ENCODE data around the gene AAGAB.
"Not testable (repeated sequence)": the region's sequence is repeated elsewhere in the genome, so short reads cannot be mapped to it uniquely, and the experiment has no call there.

AAGAB gene

DNA sequence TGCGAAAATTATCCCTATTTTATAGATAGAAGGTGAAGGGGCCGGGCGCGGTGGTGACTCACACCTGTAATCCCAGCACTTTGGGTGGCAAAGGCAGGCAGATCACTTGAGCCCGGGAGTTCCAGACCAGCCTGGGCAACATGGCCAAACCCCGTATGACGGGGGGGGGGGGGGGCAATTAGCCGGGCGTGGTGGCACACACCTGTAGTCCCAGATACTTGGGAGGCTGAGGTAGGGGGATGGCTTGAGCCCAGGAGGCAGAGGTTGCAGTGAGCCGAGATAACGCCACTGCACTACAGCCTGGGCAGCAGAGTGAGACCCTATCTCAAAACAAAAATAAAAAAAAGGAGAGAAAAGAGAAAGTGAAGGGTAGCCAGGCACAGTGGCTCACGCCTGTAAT lies 1.4 kb downstream of the AAGAB start:
- DNase-seq (ENCODE audit: low read depth in 2 of 2): no peak

DNA sequence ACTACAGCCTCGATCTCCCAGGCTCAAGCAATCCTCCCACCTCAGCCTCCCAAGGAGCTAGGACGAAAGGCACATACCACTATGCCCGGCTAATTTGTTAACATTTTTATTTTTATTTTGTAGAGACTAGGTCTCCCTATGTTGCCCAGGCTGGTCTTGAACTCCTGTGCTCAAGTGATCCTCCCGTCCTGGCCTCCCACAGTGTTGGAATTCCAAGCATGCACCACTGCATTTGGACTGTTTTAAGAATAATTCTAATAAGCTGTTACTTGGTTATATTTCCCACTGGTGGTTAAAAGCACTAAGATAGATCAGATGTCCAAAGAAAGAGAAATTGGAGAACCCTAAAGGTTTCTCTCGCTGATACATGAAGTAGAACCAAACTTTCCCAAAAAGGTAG lies 3.1 kb downstream of the AAGAB start:
- no peak for DNase-seq (ENCODE audit: low read depth in 2 of 2)

DNA sequence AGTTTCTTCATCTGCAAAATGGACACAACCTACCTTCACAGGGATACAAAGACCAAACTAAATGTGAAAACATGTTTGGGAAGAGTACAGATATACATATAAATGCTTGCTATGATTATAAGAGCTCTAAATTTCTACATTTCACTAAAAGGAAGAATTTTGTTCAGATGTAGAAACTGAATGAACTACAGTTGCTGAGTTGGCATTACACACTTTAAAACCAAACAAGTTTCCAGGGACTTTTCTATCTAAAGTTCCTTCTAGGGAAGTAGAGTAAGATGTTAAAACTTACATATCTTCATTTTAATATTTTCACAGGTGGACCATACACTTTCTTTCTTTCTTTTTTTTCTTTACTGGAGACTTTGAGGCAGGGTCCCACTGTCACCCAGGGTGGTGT lies 4.6 kb downstream of the AAGAB start:
- DNase-seq (ENCODE audit: low read depth in 2 of 2): no peak

DNA sequence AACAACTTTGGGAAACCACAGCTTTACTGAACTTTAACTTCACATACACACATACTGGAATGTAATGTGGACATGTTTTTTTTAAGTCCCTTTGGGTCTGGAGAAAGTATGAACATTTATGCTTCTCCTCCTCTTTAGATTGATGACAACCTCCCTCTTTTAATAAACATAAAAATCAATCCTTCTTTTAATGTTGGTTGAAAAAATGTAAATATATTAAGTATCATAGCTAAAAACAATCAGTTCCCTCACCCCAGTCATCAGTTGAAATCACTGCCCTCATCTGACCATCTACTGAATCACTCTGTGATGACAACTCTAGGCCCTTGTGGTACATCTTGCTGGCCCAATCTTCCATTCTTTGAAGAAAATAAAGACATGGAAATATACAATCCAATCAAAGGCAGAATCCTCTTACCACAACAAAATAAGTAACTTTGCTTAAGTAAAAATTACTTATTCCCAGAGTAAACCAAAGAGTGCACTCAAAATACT lies 6.4 kb downstream of the AAGAB start:
- no peak for DNase-seq (ENCODE audit: low read depth in 2 of 2)

DNA sequence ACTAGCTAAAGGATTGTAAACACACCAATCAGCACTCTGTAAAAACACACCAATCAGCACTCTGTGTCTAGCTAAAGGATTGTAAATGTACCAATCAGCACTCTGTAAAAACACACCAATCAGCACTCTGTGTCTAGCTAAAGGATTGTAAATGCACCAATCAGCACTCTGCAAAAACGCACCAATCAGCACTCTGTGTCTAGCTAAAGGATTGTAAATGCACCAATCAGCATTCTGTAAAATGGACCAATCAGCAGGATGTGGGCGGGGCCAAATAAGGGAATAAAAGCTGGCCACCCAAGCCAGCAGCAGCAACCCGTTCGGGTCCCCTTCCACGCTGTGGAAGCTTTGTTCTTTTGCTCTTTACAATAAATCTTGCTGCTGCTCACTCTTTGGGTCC lies 7.9 kb downstream of the AAGAB start:
- DNase-seq (ENCODE audit: low read depth in 2 of 2): not testable (repeated sequence)

DNA sequence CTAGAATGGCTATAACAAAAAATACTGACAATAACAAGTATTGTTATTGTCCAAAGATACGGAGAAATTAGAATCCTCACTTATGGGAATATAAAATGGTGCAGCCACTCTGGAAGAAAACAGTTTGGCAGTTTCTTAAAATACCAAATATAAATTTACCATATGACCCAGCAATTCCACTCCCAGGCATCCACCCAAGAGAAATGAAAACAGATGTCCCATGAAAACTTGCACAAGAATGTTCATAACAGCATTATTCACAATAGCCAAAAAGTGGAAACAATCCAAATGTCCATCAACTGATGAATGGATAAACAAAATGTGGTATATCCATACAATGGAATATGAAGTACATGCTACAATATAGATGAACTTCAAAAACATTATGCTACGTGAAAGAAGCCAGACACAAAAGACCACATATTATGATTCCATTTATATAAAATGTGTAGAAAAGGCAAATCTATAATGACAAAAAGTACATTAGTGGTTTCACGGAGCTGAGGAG lies 9.4 kb downstream of the AAGAB start:
- DNase-seq (ENCODE audit: low read depth in 2 of 2): no peak

DNA sequence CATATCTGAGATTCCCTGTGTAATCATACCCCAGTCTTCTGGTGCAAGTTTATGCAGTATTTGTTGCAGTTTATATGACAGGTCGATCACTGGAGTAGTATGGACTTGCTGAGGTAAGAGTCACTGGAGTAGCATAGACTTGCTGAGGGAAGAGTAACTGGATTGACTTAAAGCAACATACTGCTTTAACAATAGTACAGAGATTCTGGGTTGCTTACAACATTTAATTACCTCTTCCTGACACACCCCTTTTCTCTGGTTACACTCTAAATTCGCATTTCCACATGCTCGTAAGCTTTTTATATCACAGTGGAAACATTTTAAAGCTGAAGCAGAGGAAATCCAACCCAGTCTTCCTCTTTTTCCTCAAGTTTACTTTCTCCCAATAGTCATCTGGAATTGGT lies 11.8 kb downstream of the AAGAB start:
- no peak for DNase-seq (ENCODE audit: low read depth in 2 of 2)

DNA sequence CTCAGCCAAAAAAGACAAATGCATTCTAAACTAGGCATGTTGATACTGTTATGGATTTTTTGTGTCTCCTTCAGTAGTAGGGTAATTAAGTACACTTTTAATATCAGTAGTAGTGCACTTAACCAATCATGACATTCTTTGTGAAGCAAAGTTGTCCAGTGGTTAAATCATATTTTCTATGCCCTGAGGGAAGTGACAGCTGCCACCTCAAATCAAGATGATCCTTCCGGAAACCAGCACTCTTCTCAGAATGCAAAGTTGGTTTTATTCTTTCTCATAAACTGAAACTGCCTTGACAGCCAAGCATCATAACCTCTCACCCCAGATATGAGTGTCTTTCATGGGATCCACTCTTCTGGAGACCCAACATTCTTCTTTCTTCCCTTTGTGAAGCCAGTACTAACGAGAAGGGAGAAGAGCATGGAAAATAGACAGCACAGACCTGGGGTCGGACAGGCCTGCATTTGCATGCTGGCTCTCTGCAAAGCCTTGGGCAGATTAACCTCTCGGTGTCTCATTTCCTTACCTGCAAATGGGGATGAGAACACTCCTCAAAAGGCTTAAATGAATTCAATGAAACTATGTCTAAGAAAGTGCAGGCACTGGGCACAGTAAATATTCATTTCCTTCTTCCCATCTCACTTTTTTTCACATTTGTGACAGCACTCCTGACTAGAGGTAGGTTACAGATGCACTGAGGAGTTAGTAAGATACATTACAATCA lies 13.2 kb downstream of the AAGAB start:
- DNase-seq (ENCODE audit: low read depth in 2 of 2): no peak

DNA sequence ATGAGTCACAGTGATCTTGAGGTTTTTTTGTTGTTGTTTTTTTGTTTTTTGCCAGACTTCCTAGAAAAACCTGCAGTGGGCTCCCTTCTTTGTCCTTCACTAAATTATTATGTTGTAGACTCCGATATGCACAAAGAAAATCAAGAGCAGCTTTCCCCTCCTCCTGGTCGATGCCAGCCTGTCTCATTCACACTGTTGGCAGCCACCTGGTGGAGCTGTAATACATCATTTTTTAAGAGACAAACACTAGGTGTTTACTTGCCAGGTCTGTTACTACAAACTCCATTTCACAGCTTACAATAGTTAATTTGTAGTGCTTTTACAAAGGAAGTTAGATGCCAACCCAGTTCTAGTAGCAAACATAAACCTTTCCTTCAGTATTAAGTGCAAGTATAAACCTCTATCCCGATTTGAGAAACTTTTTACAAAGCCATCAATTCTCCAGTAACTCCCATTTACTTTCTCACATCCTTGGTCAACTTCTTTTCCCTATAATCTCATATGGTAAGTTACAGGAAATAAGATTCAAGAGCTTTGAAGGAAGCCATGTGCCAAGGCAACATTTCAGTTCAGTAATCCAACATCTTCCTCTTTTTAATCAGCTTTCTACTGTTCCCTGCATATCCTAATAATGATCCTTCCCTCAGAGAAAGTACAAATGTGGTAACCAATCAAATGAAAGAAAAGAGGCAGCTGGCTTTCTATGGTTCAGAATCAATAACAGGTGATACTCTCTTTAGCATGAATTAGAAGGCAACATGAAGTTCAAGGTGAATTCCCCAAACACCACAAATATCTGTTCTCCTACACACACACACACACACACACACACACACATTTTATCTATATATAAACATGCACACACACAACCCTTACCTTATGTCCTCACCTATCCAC lies 14.0 kb downstream of the AAGAB start:
- DNase-seq (ENCODE audit: low read depth in 2 of 2): no peak

DNA sequence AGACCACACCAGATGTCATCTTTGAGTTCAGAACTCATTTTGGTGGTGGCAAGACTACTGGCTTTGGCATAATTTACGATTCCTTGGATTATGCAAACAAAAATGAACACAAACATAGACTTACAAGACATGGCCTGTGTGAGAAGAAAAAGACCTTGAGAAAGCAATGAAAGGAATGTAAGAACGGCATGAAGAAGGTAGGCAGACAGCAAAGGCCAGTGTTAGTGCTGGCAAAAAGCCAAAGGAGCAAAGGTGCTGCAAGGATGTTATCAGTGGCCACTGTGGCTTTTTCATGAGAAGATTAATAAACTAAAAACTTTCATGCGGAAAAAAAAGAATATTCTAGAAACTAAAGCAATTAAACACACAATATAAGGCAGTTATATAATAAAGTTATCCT lies 21.9 kb downstream of the AAGAB start:
- DNase-seq (ENCODE audit: low read depth in 2 of 2): no peak

DNA sequence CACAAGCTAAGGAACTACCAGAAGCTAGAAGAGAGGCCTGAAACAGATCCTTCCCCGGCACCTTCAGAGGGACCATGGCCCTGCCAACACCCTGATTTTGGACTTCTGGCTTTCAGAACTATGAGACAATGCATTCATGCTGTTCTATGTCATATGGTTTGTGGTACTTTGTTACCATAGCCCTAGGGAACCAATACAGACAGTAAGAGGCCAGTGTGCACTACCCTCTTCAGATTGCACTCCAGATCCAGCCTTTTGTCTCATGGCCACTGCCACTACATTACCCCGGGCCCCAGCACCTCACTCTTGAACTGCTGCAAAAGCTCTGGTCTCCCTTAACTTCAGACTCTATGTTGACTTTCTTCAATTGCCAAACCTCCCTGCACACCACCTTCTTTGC lies 24.0 kb downstream of the AAGAB start:
- DNase-seq (ENCODE audit: low read depth in 2 of 2): no peak

DNA sequence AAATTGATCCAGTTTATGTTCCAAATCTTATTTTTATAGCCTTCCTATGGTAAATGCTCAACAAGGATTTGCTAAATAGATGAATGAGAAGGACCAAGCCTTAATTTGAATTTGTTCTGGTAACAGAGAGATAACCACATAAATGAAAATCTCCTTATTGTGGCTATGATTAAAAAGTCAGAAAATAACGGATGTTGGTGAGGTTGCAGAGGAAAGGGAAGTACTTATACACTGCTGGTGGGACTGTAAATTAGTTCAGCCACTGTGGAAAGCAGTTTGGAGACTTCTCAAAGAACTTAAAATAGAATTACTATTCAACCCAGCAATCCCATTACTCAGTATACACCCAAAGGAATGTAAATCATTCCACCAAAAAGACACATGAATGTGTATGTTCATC lies 26.2 kb downstream of the AAGAB start:
- no peak for DNase-seq (ENCODE audit: low read depth in 2 of 2)

DNA sequence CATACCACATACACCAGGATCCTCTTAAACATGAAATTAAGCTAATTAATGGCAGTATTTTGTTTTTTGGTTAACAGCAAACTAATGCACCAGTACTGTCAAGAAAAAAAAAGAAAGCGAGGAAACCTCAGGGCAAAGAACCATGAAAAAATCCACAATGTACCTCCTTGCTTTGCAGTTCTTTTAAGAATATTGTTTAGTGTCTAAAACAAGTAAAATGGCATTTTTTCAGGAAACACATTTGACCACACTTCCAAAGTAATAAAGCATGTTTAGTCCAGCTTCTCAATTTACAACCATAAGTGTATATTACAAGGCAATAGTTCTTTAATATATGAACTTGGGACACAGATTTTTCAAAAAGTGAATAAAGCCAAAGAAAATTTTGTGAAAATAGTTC lies 26.6 kb downstream of the AAGAB start:
- DNase-seq (ENCODE audit: low read depth in 2 of 2): no peak

DNA sequence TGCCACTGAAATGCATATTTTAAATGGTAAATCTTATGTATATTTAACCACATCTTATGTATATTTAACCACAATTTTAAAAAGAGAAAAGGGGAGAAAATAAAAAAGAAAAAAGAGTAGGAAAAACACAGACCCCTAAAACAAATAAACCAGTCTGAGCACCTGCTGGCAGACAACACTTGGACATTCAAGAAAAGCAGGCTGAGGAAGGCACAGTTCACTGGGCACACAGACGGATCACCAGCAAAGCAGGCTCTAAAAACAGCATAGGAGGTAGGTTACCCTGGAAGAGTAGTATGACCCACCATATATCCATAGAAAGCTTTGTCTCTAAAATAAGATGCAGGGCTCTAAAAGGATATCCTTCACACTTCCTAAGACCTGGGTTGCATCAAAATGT lies 27.0 kb downstream of the AAGAB start:
- DNase-seq (ENCODE audit: low read depth in 2 of 2): no peak

DNA sequence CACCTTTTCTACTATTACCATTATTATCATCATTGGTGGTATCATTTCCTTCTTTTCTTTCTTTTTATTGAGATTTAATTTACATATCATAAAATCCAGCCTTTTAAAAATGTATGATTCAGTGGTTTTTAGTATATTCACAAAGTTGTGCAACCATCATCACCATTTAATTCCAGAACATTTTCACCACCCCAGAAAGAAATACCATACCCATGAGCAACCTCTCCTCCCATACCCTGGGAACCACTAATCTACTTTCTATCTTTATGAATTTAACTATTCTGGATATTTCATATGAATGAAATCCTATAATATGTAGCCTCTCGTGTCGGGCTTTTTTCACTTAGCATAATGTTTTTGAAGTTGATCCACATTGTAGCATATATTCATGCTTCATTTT lies 29.1 kb downstream of the AAGAB start:
- DNase-seq (ENCODE audit: low read depth in 2 of 2): no peak

DNA sequence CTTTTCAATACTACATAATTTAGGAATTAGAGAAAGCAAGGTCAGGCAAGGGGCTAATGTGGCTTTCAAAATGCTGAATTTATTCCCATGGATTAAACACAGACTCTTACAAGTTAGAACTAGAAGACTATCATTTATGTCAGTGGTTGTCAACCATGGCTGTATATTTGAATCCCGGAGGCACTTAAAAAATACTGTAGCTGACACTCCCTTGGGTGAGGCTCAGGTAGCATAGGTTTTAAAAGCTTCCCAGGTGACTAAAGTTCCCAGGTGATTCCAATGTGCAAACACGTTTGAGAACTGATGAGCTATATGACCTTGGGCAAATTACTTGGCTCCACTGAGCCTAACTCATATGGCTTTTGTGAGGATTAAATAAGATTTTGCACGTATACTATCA lies 29.6 kb downstream of the AAGAB start:
- DNase-seq (ENCODE audit: low read depth in 2 of 2): no peak

DNA sequence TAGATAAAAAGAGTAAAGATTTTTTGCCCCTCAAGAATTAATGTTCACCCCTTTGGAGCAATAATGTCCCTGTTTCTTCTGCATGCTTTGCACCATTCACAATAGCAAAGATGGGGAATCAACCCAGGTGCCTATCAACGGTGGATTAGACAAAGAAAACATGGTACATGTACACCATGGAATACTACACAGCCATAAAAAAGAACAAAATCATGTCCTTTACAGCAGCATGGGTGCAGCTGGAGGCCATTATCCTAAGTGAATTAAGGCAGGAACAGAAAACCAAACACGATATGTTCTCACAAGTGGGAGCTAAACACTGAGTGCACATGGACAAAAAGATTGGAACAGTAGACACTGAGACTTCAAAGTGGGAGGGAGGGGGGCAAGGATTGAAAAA lies 35.2 kb downstream of the AAGAB start:
- DNase-seq (ENCODE audit: low read depth in 2 of 2): no peak

DNA sequence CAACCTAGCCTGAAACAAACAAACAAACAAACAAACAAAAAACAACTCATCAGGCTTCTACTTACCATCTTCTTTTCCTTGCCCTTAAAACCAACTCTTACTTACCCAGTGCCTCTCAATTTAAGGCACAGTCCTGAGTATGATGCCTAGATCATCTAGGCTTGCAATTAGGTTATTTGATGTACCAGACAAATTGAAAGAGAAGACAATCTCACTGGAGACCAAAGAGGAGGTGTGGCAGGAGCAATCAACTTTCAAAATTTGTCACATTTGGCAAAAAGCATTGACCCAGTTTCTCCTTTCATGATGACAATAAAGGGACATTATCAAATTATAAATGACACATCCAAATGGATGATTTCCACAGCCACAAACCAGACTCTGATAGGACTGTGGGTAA lies 36.0 kb downstream of the AAGAB start:
- no peak for DNase-seq (ENCODE audit: low read depth in 2 of 2)

DNA sequence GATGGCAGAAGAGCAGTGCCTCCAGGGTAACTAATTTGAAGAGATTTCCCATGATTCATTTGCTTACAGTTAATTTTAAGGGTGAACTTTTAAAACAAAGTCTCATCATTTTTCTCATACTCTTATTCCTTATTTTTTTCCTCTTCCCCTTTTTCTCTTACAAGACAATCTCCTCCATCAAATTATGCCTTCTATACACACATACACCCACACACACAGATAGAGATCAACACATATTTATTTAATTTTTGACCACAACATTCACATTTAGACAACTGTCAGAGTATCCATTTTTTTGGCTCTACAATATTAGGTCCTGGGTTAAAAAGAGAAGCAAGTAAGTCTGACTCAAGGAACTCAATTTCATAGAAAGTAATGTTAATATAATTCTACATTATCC lies 37.6 kb downstream of the AAGAB start:
- DNase-seq (ENCODE audit: low read depth in 2 of 2): no peak

DNA sequence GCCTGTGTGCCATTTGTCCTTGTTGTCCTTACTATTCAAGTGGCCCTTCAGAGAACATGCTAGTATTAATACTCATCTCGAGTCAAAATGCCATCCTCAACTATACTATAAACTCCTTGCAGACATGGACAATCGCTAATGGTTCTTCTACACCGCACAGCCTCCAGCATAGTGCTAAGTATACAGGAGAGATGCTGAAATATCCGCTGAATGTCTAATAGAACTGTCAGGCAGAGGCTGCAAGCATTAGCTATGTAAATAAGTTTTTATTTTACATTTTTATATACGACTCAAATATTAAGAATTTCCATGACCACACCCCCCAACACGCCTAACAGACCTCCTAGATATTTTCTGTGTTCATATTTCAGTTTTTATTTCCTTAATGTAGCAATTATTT lies 39.4 kb downstream of the AAGAB start:
- no peak for DNase-seq (ENCODE audit: low read depth in 2 of 2)

DNA sequence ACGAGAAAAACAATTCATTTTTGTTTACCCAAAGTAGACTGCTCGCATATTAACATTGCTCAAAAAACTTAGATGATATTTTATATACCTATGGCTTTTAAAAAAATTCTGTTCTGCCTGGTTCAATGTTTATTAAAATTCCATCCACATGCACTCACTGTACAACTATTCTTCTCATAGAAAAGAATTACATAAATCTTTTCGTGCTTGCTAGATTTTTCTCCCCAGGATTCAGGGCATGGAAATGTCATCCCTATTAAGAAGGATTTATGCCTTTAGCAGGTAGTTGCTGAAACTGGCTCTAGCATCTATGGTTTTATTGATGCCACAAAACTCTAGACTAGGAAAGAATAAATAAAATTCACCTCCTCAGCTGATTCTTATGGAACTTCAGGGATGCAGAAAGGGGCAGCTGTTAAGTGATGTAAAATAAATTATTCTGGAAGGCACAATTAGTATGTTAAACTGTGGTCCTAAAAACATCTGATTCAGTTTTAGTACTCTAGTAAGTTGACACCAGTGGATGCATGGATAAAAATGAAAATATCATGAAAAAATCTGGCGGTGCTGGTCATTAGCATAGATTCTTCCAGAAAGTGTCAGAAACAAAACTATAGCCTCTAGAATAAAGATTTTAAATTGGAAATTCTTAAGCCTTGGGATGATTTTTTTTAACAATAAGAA lies 41.6 kb downstream of the AAGAB start:
- no peak for DNase-seq (ENCODE audit: low read depth in 2 of 2)

DNA sequence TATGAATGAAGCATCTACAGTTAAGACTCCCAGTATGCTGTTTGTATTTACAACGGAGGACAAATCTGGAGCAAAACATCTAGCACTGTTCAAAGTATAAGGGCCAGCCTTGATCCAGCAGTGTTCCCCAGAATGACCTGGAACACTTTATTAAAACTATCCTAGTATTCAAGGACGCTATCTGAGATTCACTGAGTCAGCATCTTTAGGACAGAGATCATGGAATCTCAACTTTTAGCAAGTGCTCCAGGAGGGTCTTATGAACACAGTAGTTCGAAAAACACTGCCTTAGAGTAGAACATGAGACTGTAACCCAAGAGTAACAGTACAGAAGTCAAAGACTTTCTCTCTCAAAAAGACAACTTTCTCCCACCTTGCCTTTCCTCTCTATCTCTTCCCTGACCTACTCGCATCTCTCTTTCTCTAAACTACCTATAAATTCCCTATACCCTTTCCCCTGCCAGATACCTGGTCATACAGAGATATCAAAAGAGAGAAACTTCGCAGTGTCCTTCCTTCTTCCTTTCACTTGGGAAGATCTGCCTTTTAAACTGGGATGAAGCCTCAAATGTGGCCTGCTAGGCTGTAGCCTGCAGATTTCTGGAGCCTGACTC lies 43.8 kb downstream of the AAGAB start:
- DNase-seq (ENCODE audit: low read depth in 2 of 2): no peak
